Prostate gland (tissue), 2 donors: ENCODE results near the gene PAQR9.

Experiments
- CTCF ChIP-seq, 4 experiments: fragments of 200-600 bp in 2 of 4; fragments of 450-650 bp in 2 of 4; sonication (generic) in 2 of 4; IDR thresholded peaks; 1 replicate in 3 of 4; 2 replicates in 1 of 4; pipeline ENCODE4 v1.5.1; 2016 to 2019; ENCODE audit warnings: antibody characterized with exemption in 4 of 4, mild to moderate bottlenecking in 2 of 4, moderate library complexity in 2 of 4
- POLR2AphosphoS5 ChIP-seq: sonication (generic); formaldehyde crosslinking; IDR thresholded peaks from one replicate; pipeline ENCODE4 v1.6.1; 2017; ENCODE audit warnings: antibody characterized with exemption

GRCh38 chr3:143001369-143002082 lies 38.1 kb upstream of the PAQR9 start, which contains the start of gene U2SURP:
- TF ChIP-seq POLR2AphosphoS5 (peak; percentile 96), CTCF (IDR thresholded peaks at IDR 0.05) (peak in 2 of 4 experiments; percentile 45 to 54)
